ENCODE data around the gene FES. TPM values are rescaled to one million over a fixed set of nuclear protein-coding genes. Genes with fewer than 3 reads are reported as not detected.

FES gene
- total and polyA plus RNA-seq, 2 of the 13 experiments (the other 11 are each of a cell fraction or from before 2014, with no cell fraction given): 4.0 to 9.5 TPM

- TF ChIP-seq POGZ (CRISPR knock-in tag; IDR thresholded peaks at IDR 0.05) (peak; percentile 87), ZNF296 (CRISPR knock-in tag; conservative IDR thresholded peaks at IDR 0.05) (peak; percentile 85), STAT5B (CRISPR knock-in tag; IDR thresholded peaks at IDR 0.05) (peak; percentile 64; the same call in 1 of the 2 replicates), HOXA9 (CRISPR knock-in tag; IDR thresholded peaks at IDR 0.05; ENCODE audit: borderline replicate concordance) (0 out of 2 replicates have a peak, but pooled peaks have one; percentile 42), MTA1 (CRISPR knock-in tag; IDR thresholded peaks at IDR 0.05; ENCODE audit: borderline replicate concordance) (peak; percentile 100), ZNF569 (CRISPR knock-in tag; IDR thresholded peaks at IDR 0.05; ENCODE audit: borderline replicate concordance) (0 out of 2 replicates have a peak, but pooled peaks have one; percentile 78), TCF12 (IDR thresholded peaks at IDR 0.05) (no peak), TCF12 (CRISPR knock-in tag; IDR thresholded peaks at IDR 0.05) (peak; percentile 93), POLR2A (IDR thresholded peaks at IDR 0.05; ENCODE audit: insufficient read depth in 1 of 2, low read depth in 2 of 2, low read length in 2 of 2) (no peak), ZNF17 (CRISPR knock-in tag; IDR thresholded peaks at IDR 0.05) (no peak), ZNF788 (CRISPR knock-in tag; IDR thresholded peaks at IDR 0.05; ENCODE audit: borderline replicate concordance) (peak; percentile 98; the same call in 1 of the 2 replicates), ZNF513 (CRISPR knock-in tag; conservative IDR thresholded peaks at IDR 0.05) (no peak), ZNF782 (CRISPR knock-in tag; IDR thresholded peaks at IDR 0.05; ENCODE audit: borderline replicate concordance) (peak; percentile 93; the same call in 1 of the 2 replicates), TRIM24 (CRISPR knock-in tag; IDR thresholded peaks at IDR 0.05) (0 out of 2 replicates have a peak, but pooled peaks have one; percentile 55), KDM1A (CRISPR knock-in tag; IDR thresholded peaks at IDR 0.05) (peak; percentile 61; the same call in 1 of the 2 replicates), DBP (CRISPR knock-in tag; IDR thresholded peaks at IDR 0.05; ENCODE audit: not compliant biosample characterization) (no peak), DZIP1 (CRISPR knock-in tag; IDR thresholded peaks at IDR 0.05) (0 out of 2 replicates have a peak, but pooled peaks have one; percentile 42), KDM5A (IDR thresholded peaks at IDR 0.05; ENCODE audit: borderline replicate concordance, low read length) (no peak), ZNF891 (CRISPR knock-in tag; IDR thresholded peaks at IDR 0.05) (peak; percentile 93; the same call in 1 of the 2 replicates), ZNF556 (CRISPR knock-in tag; IDR thresholded peaks at IDR 0.05; ENCODE audit: borderline replicate concordance) (peak; percentile 90), ZNF747 (CRISPR knock-in tag; IDR thresholded peaks at IDR 0.05; ENCODE audit: borderline replicate concordance) (peak; percentile 89; the same call in 1 of the 2 replicates), SNRNP70 (IDR thresholded peaks at IDR 0.05; ENCODE audit: low read depth, low read length) (no peak), ZNF563 (CRISPR knock-in tag; IDR thresholded peaks at IDR 0.05) (peak; percentile 47; the same call in 1 of the 2 replicates), IKZF1 (IDR thresholded peaks at IDR 0.05) (no peak), RFXAP (CRISPR knock-in tag; IDR thresholded peaks at IDR 0.05; ENCODE audit: borderline replicate concordance) (peak; percentile 82; the same call in 1 of the 2 replicates), NONO (IDR thresholded peaks at IDR 0.05) (no peak), NONO (CRISPR knock-in tag; conservative IDR thresholded peaks at IDR 0.05) (peak; percentile 99)
Observed at GRCh38 chr15:90873998-90874605, 10.2 kb upstream of the FES start (continued).

Measured in HepG2 (cell line).